ENCODE results near the gene EIF4G3. TPM values are rescaled to one million over a fixed set of nuclear protein-coding genes. Genes with fewer than 3 reads are reported as not detected.
"Not testable (repeated sequence)": the region's sequence is repeated elsewhere in the genome, so short reads cannot be mapped to it uniquely, and the experiment has no call there.

Gene EIF4G3
- total RNA-seq, 1 experiment from 2014 or later = 66.8 TPM

DNA sequence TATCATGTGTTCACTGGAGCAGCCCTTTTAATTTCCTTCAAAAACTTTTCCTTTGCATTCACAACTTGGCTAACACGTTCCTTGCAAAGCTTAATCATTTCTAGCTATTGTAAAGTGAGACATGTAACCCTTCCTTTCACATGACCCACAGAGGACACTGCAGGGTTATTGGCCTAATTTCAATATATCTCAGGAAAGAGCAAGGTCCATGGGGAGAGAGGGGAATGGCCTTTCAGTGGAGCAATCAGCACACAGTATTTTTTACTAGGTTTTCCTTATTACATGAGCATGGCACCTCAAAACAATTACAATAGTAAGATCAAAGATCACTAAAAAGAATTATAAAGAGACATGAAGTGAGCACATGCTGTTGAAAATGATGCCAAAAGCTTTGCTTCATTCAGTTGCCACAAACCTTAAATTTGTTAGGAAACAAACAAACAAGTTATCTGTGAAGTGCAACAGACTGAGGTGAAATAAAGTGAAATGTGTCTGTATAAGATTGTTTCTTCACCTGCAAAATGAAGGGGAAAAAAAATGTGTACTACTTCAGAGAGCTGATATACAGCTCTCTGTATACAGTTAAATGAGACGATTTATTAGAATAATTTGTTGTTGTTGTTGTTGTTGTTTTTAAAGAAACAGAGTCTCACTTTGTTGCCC, 61.5 kb downstream of the EIF4G3 start:
- Histone ChIP-seq H3K4me1 (0 out of 2 replicates have a peak, but pooled peaks cover 5% of the 10 kb centered on the region), H3K36me3 (peaks cover 4% of the 10 kb centered on the region; the same call in 1 of the 2 replicates), H3K9me3 (replicated peaks) (no peaks in the 10 kb centered on the region), H3K27ac (no peak overlapping the region), H3K27me3 (no peaks in the 10 kb centered on the region), H3K4me3 (no peak overlapping the region)
- DNase-seq = no peak

DNA sequence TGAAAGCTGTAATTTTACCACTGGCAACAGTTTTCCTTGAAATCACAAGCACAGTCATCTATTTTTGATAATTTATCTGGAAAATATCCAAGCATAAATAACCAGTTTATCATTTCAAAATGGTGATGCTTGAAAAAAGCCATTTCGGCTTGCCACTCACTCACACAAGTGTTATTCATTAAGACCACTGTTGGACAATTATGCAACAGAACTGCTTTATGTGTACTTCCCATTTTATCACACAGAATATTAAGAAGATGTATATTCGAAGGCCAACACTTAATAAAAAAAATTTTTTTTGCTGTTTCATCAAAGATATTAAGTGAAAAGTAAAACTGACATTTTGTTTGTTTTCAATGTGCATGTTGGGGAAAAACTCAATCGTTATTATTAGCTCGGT, 62.3 kb downstream of the EIF4G3 start:
- H3K9me3 ChIP-seq (replicated peaks) = no peaks in the 10 kb centered on the region
- 0 out of 2 replicates have a peak, but pooled peaks cover 5% of the 10 kb centered on the region for H3K4me1 ChIP-seq
- H3K36me3 ChIP-seq = peaks cover 4% of the 10 kb centered on the region
- no peak overlapping the region for H3K27ac ChIP-seq
- no peak overlapping the region for H3K4me3 ChIP-seq
- no peak for DNase-seq
- H3K27me3 ChIP-seq = no peaks in the 10 kb centered on the region

GRCh38 chr1:21110163-21110562, 66.5 kb downstream of the EIF4G3 start:
- no peaks in the 10 kb centered on the region for H3K4me1 ChIP-seq
- DNase-seq = no peak
- no peaks in the 10 kb centered on the region for H3K9me3 ChIP-seq (replicated peaks)
- no peak overlapping the region for H3K4me3 ChIP-seq
- no peak overlapping the region for H3K27ac ChIP-seq
- H3K36me3 ChIP-seq = peaks cover 3% of the 10 kb centered on the region
- H3K27me3 ChIP-seq = no peaks in the 10 kb centered on the region

DNA sequence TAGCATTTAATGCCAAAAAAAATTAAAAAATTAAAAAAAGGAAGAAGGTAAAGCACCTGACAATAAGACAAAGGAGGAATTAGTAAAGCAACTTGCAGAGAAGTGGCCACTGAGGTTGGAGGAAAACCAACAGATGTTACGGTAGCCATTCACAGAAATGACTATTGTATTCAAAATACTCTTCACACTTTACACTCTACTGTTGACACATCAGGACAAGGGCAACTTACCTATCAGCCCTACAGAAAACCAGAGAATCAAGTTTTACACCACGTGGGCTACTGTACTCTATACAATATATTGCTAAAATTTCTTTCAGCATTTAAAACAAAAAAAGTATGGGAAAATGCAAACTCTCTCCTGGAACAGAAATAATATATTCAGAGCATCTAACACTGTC, 70.0 kb downstream of the EIF4G3 start:
- Histone ChIP-seq H3K4me1 (no peaks in the 10 kb centered on the region), H3K4me3 (no peak overlapping the region), H3K27ac (no peak overlapping the region), H3K9me3 (replicated peaks) (no peaks in the 10 kb centered on the region), H3K36me3 (peaks cover 14% of the 10 kb centered on the region), H3K27me3 (no peaks in the 10 kb centered on the region)
- DNase-seq = no peak

- Histone ChIP-seq H3K36me3 (peaks cover 14% of the 10 kb centered on the region), H3K4me1 (no peaks in the 10 kb centered on the region), H3K4me3 (no peak overlapping the region), H3K9me3 (replicated peaks) (no peaks in the 10 kb centered on the region), H3K27me3 (no peaks in the 10 kb centered on the region), H3K27ac (no peak overlapping the region)
- DNase-seq = no peak
Observed at GRCh38 chr1:21106238-21106637, 70.5 kb downstream of the EIF4G3 start.

GRCh38 chr1:21105807-21106206, 70.9 kb downstream of the EIF4G3 start:
- no peak for DNase-seq
- H3K27me3 ChIP-seq = no peaks in the 10 kb centered on the region
- H3K9me3 ChIP-seq (replicated peaks) = no peaks in the 10 kb centered on the region
- H3K27ac ChIP-seq = no peak overlapping the region
- no peaks in the 10 kb centered on the region for H3K4me1 ChIP-seq
- no peak overlapping the region for H3K4me3 ChIP-seq
- H3K36me3 ChIP-seq = peaks cover 14% of the 10 kb centered on the region

DNA sequence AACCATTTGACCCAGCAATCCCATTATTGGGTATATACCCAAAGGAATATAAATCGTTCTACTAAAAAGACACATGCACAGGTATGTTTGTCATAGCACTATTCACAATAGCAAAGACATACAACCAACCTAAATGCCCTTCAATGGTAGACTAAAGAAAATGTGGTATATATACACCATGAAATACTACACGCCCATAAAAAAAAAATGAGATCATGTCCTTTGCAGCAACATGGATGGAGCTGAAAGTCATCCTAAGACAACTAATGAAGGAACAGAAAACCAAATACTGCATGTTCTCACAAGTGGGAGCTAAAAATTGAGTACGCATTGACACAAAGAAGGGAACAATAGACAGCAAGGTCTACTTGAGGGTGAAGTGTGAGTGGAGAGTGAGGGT, 72.0 kb downstream of the EIF4G3 start:
- no peaks in the 10 kb centered on the region for H3K4me1 ChIP-seq
- H3K27me3 ChIP-seq = no peaks in the 10 kb centered on the region
- H3K36me3 ChIP-seq = peaks cover 14% of the 10 kb centered on the region
- no peak for DNase-seq
- no peak overlapping the region for H3K4me3 ChIP-seq
- no peak overlapping the region for H3K27ac ChIP-seq
- no peaks in the 10 kb centered on the region for H3K9me3 ChIP-seq (replicated peaks)

GRCh38 chr1:21100481-21100921, 76.2 kb downstream of the EIF4G3 start:
- Histone ChIP-seq H3K4me3 (no peak overlapping the region), H3K4me1 (no peaks in the 10 kb centered on the region), H3K9me3 (replicated peaks) (no peaks in the 10 kb centered on the region; the same call in 1 of the 2 replicates), H3K27ac (no peak overlapping the region), H3K36me3 (peaks cover 24% of the 10 kb centered on the region; the same call in 1 of the 2 replicates), H3K27me3 (no peaks in the 10 kb centered on the region)
- no peak for DNase-seq

DNA sequence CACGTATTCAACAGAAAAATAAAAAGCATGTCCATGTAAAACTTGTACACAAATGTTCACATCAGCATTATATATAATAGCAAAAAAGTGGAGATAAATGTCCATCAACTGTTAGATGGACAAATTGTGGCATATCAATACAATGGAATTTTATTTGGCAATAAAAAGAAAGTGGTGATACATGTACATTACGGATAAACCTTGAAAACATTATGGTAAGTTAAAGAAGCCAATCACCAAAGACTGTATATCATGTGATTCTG, 76.9 kb downstream of the EIF4G3 start:
- Histone ChIP-seq H3K27me3 (no peaks in the 10 kb centered on the region), H3K36me3 (peaks cover 24% of the 10 kb centered on the region; the same call in 1 of the 2 replicates), H3K9me3 (replicated peaks) (no peaks in the 10 kb centered on the region; the same call in 1 of the 2 replicates), H3K4me1 (no peaks in the 10 kb centered on the region), H3K4me3 (no peak overlapping the region), H3K27ac (no peak overlapping the region)
- DNase-seq = no peak

DNA sequence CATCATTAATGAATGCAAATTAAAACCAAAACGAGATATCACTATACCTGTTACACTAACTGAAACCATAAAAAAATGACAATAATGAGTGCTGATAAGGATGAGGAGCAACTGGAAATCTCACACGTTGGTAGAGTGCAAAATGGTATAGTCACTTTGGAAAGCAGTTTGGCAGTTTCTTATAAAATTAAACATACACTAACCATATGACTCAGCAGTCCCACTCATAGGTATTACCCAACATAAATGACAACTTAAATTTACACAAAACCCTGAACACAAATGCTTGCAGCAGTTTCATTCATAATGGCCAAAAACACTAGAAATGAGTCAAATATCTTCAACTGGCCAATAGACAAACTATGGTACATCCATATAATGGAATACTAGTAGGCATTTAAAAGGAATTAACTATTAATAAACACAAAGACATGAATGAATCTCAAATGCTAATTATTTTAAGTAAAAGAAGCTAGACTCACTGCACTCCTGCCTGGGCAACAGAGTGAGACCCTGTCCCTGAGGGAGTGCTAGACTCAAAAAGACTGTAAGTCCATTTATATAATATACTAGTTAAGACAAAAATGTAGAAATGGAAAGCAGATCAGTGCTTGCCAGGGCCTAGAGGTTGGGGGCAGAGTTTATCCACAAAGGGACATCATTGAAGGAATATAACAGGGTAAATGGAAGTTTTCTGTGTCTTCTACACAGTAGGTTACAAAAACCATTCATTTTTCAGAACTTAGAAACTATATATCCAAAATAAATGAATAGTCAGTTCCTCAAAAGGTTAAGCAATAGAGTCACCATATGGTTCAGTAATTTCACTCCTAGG, 77.4 kb downstream of the EIF4G3 start:
- H3K27ac ChIP-seq = no peak overlapping the region
- no peaks in the 10 kb centered on the region for H3K4me1 ChIP-seq
- H3K36me3 ChIP-seq = peaks cover 19% of the 10 kb centered on the region; the same call in 1 of the 2 replicates
- H3K27me3 ChIP-seq = no peaks in the 10 kb centered on the region
- no peak overlapping the region for H3K4me3 ChIP-seq
- no peak for DNase-seq
- no peaks in the 10 kb centered on the region; the same call in 1 of the 2 replicates for H3K9me3 ChIP-seq (replicated peaks)

DNA sequence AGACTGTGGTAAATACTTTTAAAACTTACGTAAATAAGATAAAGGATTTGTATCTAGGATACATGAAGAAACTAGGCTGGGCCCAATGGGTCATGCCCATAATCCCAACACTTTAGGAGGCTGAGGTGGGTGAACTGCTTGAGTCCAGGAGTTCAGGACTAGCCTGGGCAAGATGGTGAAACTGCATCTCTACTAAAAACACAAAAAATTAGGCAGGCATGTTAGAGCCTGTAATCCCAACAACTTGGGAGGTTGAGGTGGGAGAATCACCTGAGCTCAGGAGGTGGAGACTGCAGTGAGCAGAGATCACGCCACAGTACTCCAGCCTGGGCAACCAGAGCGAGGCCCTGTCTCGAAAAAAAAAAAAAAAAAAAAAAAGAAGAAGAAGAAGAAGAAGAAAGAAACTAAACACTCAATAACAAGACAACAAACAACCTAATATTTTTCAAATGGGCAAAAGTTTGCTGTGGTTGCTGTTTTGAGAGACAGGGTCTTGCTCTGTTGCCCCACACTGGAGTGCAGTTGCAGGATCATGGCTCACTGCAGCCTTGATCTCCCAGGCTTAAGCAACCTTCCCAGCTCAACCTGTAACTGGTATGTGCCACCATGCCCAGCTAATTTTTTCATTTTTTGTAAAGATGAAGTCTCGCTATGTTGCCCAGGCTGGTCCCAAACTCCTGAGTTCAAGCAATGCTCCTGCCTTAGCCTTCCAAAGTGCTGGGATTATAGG, 78.3 kb downstream of the EIF4G3 start:
- Histone ChIP-seq H3K27ac (no peak overlapping the region), H3K36me3 (peaks cover 16% of the 10 kb centered on the region; the same call in 1 of the 2 replicates), H3K27me3 (no peaks in the 10 kb centered on the region), H3K4me1 (no peaks in the 10 kb centered on the region), H3K4me3 (no peak overlapping the region), H3K9me3 (replicated peaks) (peaks cover 5% of the 10 kb centered on the region; the same call in 1 of the 2 replicates)
- no peak for DNase-seq

DNA sequence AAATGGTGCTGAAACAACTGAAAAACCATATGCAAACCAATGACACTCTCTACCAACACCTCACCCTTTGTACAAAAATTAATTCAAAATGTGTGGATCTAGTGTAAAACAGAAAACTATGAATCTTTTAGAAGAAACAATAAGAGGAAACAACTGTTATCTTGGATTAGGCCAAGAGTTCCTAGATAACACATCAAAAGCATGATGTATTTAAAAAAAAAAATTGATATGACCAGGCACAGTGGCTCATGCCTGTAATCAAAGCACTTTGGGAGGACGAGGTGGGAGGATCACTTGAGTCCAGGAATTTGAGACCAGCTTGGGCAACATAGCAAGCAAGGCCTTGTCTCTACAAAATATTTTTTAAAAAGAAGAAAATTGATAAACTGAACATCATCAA, 79.0 kb downstream of the EIF4G3 start:
- Histone ChIP-seq H3K4me1 (no peaks in the 10 kb centered on the region), H3K4me3 (no peak overlapping the region), H3K9me3 (replicated peaks) (peaks cover 7% of the 10 kb centered on the region; the same call in 1 of the 2 replicates), H3K36me3 (peaks cover 16% of the 10 kb centered on the region; the same call in 1 of the 2 replicates), H3K27ac (no peak overlapping the region), H3K27me3 (no peaks in the 10 kb centered on the region)
- no peak for DNase-seq

- Histone ChIP-seq H3K9me3 (replicated peaks) (peaks cover 7% of the 10 kb centered on the region; the same call in 1 of the 2 replicates), H3K36me3 (peaks cover 16% of the 10 kb centered on the region; the same call in 1 of the 2 replicates), H3K4me3 (no peak overlapping the region), H3K27me3 (no peaks in the 10 kb centered on the region), H3K27ac (no peak overlapping the region), H3K4me1 (no peaks in the 10 kb centered on the region)
- no peak for DNase-seq
Observed at GRCh38 chr1:21095976-21096375, 80.7 kb downstream of the EIF4G3 start.

GRCh38 chr1:21094282-21094681, 82.4 kb downstream of the EIF4G3 start:
- not testable (repeated sequence) for H3K27ac ChIP-seq; H3K27me3 ChIP-seq; DNase-seq; H3K4me1 ChIP-seq; H3K4me3 ChIP-seq; H3K9me3 ChIP-seq (replicated peaks)
- H3K36me3 ChIP-seq = peaks cover 16% of the 10 kb centered on the region; the same call in 1 of the 2 replicates

Measured in SJCRH30 (cell line).